ENCODE data around the gene ABCB6.

ABCB6 gene

DNA sequence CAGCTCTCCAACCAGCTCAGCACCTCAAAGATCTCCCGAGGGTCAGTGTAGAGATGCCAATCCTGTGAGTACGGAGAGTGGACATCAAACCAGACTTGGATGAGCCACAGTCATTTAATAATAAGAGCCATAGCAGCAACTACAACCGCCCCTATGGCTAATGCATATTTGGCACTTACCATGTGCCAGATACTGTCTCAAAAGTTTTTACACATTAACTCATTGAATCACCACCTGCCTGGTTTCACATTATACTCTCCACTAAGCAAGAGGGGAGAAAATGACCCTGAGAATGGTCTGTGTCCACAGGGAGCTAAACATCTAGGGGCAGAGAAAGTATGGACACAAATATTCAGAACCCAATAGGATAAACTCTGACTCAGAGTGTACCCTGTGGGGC lies 44.6 kb downstream of the ABCB6 start:
- peak overlapping the region; percentile 98; the same call in 1 of the 2 replicates for H3K27ac ChIP-seq
- TF ChIP-seq, protein P1, sequence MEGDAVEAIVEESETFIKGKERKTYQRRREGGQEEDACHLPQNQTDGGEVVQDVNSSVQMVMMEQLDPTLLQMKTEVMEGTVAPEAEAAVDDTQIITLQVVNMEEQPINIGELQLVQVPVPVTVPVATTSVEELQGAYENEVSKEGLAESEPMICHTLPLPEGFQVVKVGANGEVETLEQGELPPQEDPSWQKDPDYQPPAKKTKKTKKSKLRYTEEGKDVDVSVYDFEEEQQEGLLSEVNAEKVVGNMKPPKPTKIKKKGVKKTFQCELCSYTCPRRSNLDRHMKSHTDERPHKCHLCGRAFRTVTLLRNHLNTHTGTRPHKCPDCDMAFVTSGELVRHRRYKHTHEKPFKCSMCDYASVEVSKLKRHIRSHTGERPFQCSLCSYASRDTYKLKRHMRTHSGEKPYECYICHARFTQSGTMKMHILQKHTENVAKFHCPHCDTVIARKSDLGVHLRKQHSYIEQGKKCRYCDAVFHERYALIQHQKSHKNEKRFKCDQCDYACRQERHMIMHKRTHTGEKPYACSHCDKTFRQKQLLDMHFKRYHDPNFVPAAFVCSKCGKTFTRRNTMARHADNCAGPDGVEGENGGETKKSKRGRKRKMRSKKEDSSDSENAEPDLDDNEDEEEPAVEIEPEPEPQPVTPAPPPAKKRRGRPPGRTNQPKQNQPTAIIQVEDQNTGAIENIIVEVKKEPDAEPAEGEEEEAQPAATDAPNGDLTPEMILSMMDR (conservative IDR thresholded peaks at IDR 0.05) = no peak

DNA sequence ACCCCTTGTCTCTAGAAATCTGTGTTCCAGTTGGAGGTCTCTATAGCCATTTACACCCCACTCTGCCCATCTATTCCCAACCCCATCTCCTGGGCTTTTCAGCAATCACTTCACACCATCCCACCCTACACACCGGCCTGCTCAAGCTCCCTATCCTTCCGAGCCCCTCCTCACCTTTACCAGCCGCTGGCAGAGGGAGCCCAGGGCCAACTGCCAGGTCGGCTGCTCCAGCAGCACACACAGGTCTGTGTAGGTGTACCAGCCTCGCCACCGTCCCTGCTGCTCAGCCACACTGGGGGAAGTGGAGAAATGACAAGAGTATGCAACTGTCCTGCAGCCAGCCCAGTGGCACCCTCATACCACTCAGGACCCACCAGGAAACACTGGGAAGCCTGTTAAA lies 45.6 kb downstream of the ABCB6 start:
- TF ChIP-seq, protein P1 (conservative IDR thresholded peaks at IDR 0.05) = no peak
- H3K27ac ChIP-seq = no peak overlapping the region; the same call in 1 of the 2 replicates

GRCh38 chr2:219172231-219173154 lies 46.3 kb downstream of the ABCB6 start:
- no peak overlapping the region for H3K27ac ChIP-seq
- TF ChIP-seq, protein P1 (conservative IDR thresholded peaks at IDR 0.05) = no peak

- H3K27ac ChIP-seq = no peak overlapping the region
- TF ChIP-seq, protein P1 (conservative IDR thresholded peaks at IDR 0.05) = peak; percentile 75
These were observed 47.5 kb downstream of the ABCB6 start for GRCh38 chr2:219171231-219171651.

DNA sequence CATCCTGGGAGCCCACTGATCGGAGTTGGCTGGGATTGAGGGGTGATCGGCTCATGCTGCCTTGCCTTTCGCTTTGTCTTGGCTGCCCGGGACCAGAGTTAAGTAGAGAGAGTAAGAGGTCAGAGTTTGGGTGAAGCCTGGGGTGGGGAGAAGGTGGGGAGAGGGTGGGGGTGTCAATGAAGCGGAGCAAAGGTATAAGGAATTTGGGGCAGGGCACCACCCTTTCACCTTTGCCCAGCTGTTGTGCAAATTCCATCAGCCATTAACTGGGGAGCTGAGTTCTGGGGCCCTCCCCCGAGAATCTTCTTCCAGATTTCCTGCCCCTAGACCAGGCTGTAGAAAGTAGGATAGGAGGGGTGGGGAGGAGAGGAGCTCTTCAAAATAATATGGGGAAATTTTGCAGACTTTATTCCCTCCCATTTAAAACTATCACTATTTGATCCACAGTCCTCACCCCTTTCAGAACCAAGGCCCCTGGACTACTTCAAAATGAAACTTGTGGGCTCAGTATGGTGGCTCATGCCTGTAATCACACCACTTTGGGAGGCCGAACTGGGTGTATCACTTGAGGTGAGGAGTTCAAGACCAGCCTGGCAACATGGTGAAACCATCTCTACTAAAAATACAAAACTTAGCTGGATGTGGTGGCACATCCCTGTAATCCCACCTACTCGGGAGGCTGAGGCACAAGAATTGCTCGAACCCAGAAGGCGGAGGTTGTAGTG lies 48.7 kb downstream of the ABCB6 start, which contains the start of gene SLC23A3:
SLC23A3 (minus strand) TSS at position 100 of the 725 bp plus-strand sequence; CDS start at position 55, 45 bp downstream.
- TF ChIP-seq, protein P1 (conservative IDR thresholded peaks at IDR 0.05) = no peak
- H3K27ac ChIP-seq = no peak within 1 kb of the TSS

- TF ChIP-seq, protein P1 (conservative IDR thresholded peaks at IDR 0.05) = no peak
These were observed 49.8 kb downstream of the ABCB6 start for GRCh38 chr2:219168932-219169331.

GRCh38 chr2:219168526-219168925 lies 50.2 kb downstream of the ABCB6 start:
- TF ChIP-seq, protein P1 (conservative IDR thresholded peaks at IDR 0.05) = no peak
- no peak overlapping the region for H3K27ac ChIP-seq

More at GRCh38 chr2:219168932-219169331, 49.8 kb downstream of the ABCB6 start:
- no peak overlapping the region for H3K27ac ChIP-seq

All from VCaP (cell line).